GM12873 (cell line): ENCODE results near the gene MEAF6.

Source experiments
- TF ChIP-seq, protein P1 (sequence below): IDR thresholded peaks from 2 replicates; pipeline ENCODE4 v1.5.1; 2012; ENCODE audit warnings: low read depth, mild to moderate bottlenecking, moderate library complexity, low read length, control low read depth; ENCODE audit not compliant: insufficient read depth; ENCODE audit errors: missing control alignments

MEAF6 gene

DNA sequence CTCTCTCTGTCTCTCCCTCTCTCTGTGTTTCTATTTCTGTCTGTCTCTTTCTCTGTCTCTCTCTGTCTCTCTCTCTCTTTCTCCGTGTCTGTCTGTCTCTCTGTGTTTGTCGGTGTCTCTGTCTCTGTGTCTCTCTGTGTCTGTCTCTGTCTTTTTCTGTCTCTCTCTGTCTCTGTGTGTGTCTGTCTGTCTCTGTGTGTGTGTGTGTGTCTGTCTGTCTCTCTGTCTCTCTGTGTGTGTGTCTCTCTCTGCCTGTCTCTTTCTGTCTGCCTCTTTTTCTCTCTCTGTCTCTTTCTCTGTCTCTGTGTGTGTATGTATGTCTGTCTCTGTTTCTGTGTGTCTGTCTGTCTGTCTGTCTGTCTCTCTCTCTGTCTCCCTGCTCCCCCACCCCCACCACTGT is 71.9 kb downstream of the MEAF6 start:
- TF ChIP-seq, protein P1, sequence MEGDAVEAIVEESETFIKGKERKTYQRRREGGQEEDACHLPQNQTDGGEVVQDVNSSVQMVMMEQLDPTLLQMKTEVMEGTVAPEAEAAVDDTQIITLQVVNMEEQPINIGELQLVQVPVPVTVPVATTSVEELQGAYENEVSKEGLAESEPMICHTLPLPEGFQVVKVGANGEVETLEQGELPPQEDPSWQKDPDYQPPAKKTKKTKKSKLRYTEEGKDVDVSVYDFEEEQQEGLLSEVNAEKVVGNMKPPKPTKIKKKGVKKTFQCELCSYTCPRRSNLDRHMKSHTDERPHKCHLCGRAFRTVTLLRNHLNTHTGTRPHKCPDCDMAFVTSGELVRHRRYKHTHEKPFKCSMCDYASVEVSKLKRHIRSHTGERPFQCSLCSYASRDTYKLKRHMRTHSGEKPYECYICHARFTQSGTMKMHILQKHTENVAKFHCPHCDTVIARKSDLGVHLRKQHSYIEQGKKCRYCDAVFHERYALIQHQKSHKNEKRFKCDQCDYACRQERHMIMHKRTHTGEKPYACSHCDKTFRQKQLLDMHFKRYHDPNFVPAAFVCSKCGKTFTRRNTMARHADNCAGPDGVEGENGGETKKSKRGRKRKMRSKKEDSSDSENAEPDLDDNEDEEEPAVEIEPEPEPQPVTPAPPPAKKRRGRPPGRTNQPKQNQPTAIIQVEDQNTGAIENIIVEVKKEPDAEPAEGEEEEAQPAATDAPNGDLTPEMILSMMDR: no peak
